Mesendoderm (in vitro differentiated cells): ENCODE data around the gene CLPX.
"Not testable (repeated sequence)": the region's sequence is repeated elsewhere in the genome, so short reads cannot be mapped to it uniquely, and the experiment has no call there.

Source experiments
- DNase-seq: peaks from one replicate; pipeline ENCODE4 v3.0.0; 2013
- H2AK5ac ChIP-seq: 2 replicates; pipeline ENCODE4 v1.6.1; 2013; ENCODE audit warnings: low read length, inconsistent platforms
- H2BK120ac ChIP-seq: 2 replicates; pipeline ENCODE4 v1.6.1; 2013; ENCODE audit warnings: low read depth, mild to moderate bottlenecking, low read length, moderate library complexity, mixed read lengths
- H2BK15ac ChIP-seq: replicated peaks from 2 replicates; pipeline ENCODE4 v1.6.1; 2013; ENCODE audit warnings: low read depth, mild to moderate bottlenecking, moderate library complexity
- H2BK5ac ChIP-seq: 2 replicates; pipeline ENCODE4 v1.6.1; 2013; ENCODE audit warnings: low read length, inconsistent platforms
- H3K18ac ChIP-seq: 2 replicates; pipeline ENCODE4 v1.6.1; 2013; ENCODE audit warnings: mild to moderate bottlenecking, low read length, mixed read lengths
- H3K23ac ChIP-seq: one replicate; pipeline ENCODE4 v1.6.1; 2013; ENCODE audit warnings: low read length
- H3K27ac ChIP-seq: 2 replicates; pipeline ENCODE4 v1.5.1; 2013; ENCODE audit warnings: low read depth, mild to moderate bottlenecking, inconsistent platforms, low read length, moderate library complexity
- H3K27me3 ChIP-seq: 2 replicates; pipeline ENCODE4 v1.6.1; 2013; ENCODE audit warnings: low read length, control low read depth, mild to moderate bottlenecking, inconsistent platforms; ENCODE audit not compliant: insufficient read depth, poor library complexity
- H3K36me3 ChIP-seq: 2 replicates; pipeline ENCODE4 v1.6.1; 2013; ENCODE audit warnings: low read length, inconsistent platforms; ENCODE audit not compliant: control insufficient read depth, insufficient read depth
- H3K4ac ChIP-seq: one replicate; pipeline ENCODE4 v1.6.1; 2013; ENCODE audit warnings: low read depth, mild to moderate bottlenecking, low read length, moderate library complexity
- H3K4me1 ChIP-seq: 2 replicates; pipeline ENCODE4 v1.6.1; 2013; ENCODE audit warnings: low read depth, low read length, inconsistent platforms; ENCODE audit not compliant: control insufficient read depth
- H3K4me2 ChIP-seq: 2 replicates; pipeline ENCODE4 v1.6.1; 2013; ENCODE audit warnings: low read length
- H3K4me3 ChIP-seq: 2 replicates; pipeline ENCODE4 v1.5.1; 2013; ENCODE audit warnings: mild to moderate bottlenecking, low read length
- H3K56ac ChIP-seq: one replicate; pipeline ENCODE4 v1.6.1; 2013; ENCODE audit warnings: low read length
- H3K79me1 ChIP-seq: 2 replicates; pipeline ENCODE4 v1.6.1; 2013; ENCODE audit warnings: low read length, inconsistent platforms
- H3K79me2 ChIP-seq: 2 replicates; pipeline ENCODE4 v1.6.1; 2013; ENCODE audit warnings: mild to moderate bottlenecking, low read length; ENCODE audit not compliant: control insufficient read depth, insufficient read depth
- H3K9ac ChIP-seq: 2 replicates; pipeline ENCODE4 v1.6.1; 2013; ENCODE audit warnings: low read length, inconsistent platforms
- H4K5ac ChIP-seq: one replicate; pipeline ENCODE4 v1.6.1; 2013; ENCODE audit warnings: low read length
- H4K8ac ChIP-seq: one replicate; pipeline ENCODE4 v1.6.1; 2013; ENCODE audit warnings: low read depth, mild to moderate bottlenecking, control low read depth, low read length, moderate library complexity
- WGBS: extraction: QIAGEN DNeasy Blood & Tissue Kit; methylation state at CpG from one replicate; pipeline ENCODE4 v1.1.7; 2013; ENCODE audit warnings: low lambda C conversion rate, missing lambda C conversion rate; ENCODE audit not compliant: insufficient coverage; ENCODE audit errors: extremely low coverage; 5-methylcytosine and 5-hydroxymethylcytosine counted together

The CLPX gene

GRCh38 chr15:65146438-65146837 lies 38.7 kb downstream of the CLPX start:
- Histone ChIP-seq H3K79me1 (no peaks in the 10 kb centered on the region), H3K27ac (no peak overlapping the region), H3K23ac (no peak overlapping the region), H3K79me2 (no peaks in the 10 kb centered on the region), H4K8ac (no peak overlapping the region), H2BK5ac (no peak overlapping the region), H3K4me2 (no peak overlapping the region), H3K36me3 (no peaks in the 10 kb centered on the region), H3K4me1 (no peaks in the 10 kb centered on the region), H3K4ac (no peak overlapping the region), H2BK15ac (no peak overlapping the region), H2AK5ac (no peak overlapping the region), H3K56ac (no peak overlapping the region), H3K18ac (no peak overlapping the region), H3K4me3 (no peak overlapping the region), H2BK120ac (no peak overlapping the region), H4K5ac (no peak overlapping the region), H3K9ac (no peak overlapping the region), H3K27me3 (no peaks in the 10 kb centered on the region)
- no peak for DNase-seq
- no CpG with 5 or more reads among the region's 4 CpGs for WGBS

GRCh38 chr15:65138631-65139030 lies 46.5 kb downstream of the CLPX start:
- H2BK120ac ChIP-seq, H4K8ac ChIP-seq, H3K36me3 ChIP-seq, H2AK5ac ChIP-seq, H3K4me3 ChIP-seq, DNase-seq, H3K4me1 ChIP-seq, H3K4ac ChIP-seq, H3K9ac ChIP-seq, H4K5ac ChIP-seq, H3K27ac ChIP-seq, H3K79me2 ChIP-seq, H3K18ac ChIP-seq, H3K23ac ChIP-seq, H3K27me3 ChIP-seq, H2BK5ac ChIP-seq, H3K4me2 ChIP-seq, H3K79me1 ChIP-seq, H2BK15ac ChIP-seq, H3K56ac ChIP-seq: not testable (repeated sequence)
- WGBS, result no CpG with 5 or more reads among the region's 6 CpGs

- not testable (repeated sequence) for H3K4me1 ChIP-seq, H3K18ac ChIP-seq, H2AK5ac ChIP-seq, H2BK120ac ChIP-seq, DNase-seq, H3K27me3 ChIP-seq, H3K56ac ChIP-seq, H3K36me3 ChIP-seq, H4K8ac ChIP-seq, H2BK15ac ChIP-seq, H3K79me2 ChIP-seq, H3K9ac ChIP-seq, H3K4me3 ChIP-seq, H2BK5ac ChIP-seq, H3K23ac ChIP-seq, H3K4ac ChIP-seq, H3K27ac ChIP-seq, H3K4me2 ChIP-seq, H4K5ac ChIP-seq, H3K79me1 ChIP-seq
- no CpG with 5 or more reads among the region's 4 CpGs for WGBS
Measured at GRCh38 chr15:65137893-65138292, 47.2 kb downstream of the CLPX start.

- not testable (repeated sequence) for H3K4me3 ChIP-seq, H3K79me1 ChIP-seq, H3K79me2 ChIP-seq, H4K8ac ChIP-seq, H2AK5ac ChIP-seq, H2BK5ac ChIP-seq, H3K27me3 ChIP-seq, H3K27ac ChIP-seq, H3K18ac ChIP-seq, H3K23ac ChIP-seq, H4K5ac ChIP-seq, DNase-seq, H3K4me1 ChIP-seq, H3K4me2 ChIP-seq, H3K9ac ChIP-seq, H2BK15ac ChIP-seq, H3K4ac ChIP-seq, H2BK120ac ChIP-seq, H3K36me3 ChIP-seq, H3K56ac ChIP-seq
- no CpG with 5 or more reads among the region's 7 CpGs for WGBS
Measured at GRCh38 chr15:65137089-65137488, 48.1 kb downstream of the CLPX start.

- Histone ChIP-seq H3K4me1 (no peaks in the 10 kb centered on the region), H3K9ac (no peak overlapping the region), H3K27ac (no peak overlapping the region), H2AK5ac (no peak overlapping the region), H4K5ac (no peak overlapping the region), H3K4me3 (no peak overlapping the region), H2BK120ac (no peak overlapping the region), H3K23ac (no peak overlapping the region), H3K36me3 (no peaks in the 10 kb centered on the region), H3K27me3 (no peaks in the 10 kb centered on the region), H3K4ac (no peak overlapping the region), H3K56ac (no peak overlapping the region), H4K8ac (no peak overlapping the region), H3K4me2 (no peak overlapping the region), H3K79me1 (peaks cover 8% of the 10 kb centered on the region), H3K79me2 (peaks cover 6% of the 10 kb centered on the region), H2BK15ac (no peak overlapping the region), H3K18ac (no peak overlapping the region), H2BK5ac (no peak overlapping the region)
- WGBS, result no CpG with 5 or more reads among the region's 8 CpGs
- DNase-seq, result no peak
Measured at GRCh38 chr15:65134538-65134937, 50.6 kb downstream of the CLPX start.

- H4K8ac ChIP-seq, result peak within 1 kb of the TSS; percentile 44
- no peaks in the 10 kb centered on the region for H3K27me3 ChIP-seq
- H3K4ac ChIP-seq, result peak within 1 kb of the TSS; percentile 78
- no peak within 1 kb of the TSS for H2AK5ac ChIP-seq
- DNase-seq, result peak; percentile 96
- H2BK15ac ChIP-seq, result no peak within 1 kb of the TSS
- no CpG with 5 or more reads among the region's 45 CpGs for WGBS
- H2BK120ac ChIP-seq, result no peak within 1 kb of the TSS
- H3K56ac ChIP-seq, result peak within 1 kb of the TSS; percentile 95
- H3K9ac ChIP-seq, result peak within 1 kb of the TSS; percentile 90
- peaks cover under 1% of the 10 kb centered on the region for H3K36me3 ChIP-seq
- peak within 1 kb of the TSS; percentile 98 for H3K4me2 ChIP-seq
- H4K5ac ChIP-seq, result peak within 1 kb of the TSS; percentile 100
- H3K79me1 ChIP-seq, result peaks cover 9% of the 10 kb centered on the region
- peaks cover 6% of the 10 kb centered on the region for H3K79me2 ChIP-seq
- peak within 1 kb of the TSS; percentile 91 for H3K18ac ChIP-seq
- peak within 1 kb of the TSS; percentile 86 for H3K27ac ChIP-seq
- H3K4me3 ChIP-seq, result peak within 1 kb of the TSS; percentile 82
- peak within 1 kb of the TSS; percentile 80 for H3K23ac ChIP-seq
- no peak within 1 kb of the TSS for H2BK5ac ChIP-seq
- H3K4me1 ChIP-seq, result no peaks in the 10 kb centered on the region
Measured at GRCh38 chr15:65133548-65134200, 51.5 kb downstream of the CLPX start, which contains the start of gene PDCD7. Gene PDCD7 (minus strand): TSS chr15:65133808. CDS start chr15:65133781, 27 bp downstream.
